Suppressor macrophage treated with lipopolysaccharide for 1 hour (primary cell): ENCODE results near the gene ERLIN1.

ENCODE experiments used
- DNase-seq, 3 donors: peaks; one replicate each; pipeline ENCODE4 v3.0.0-alpha.2; 2020 to 2022

Gene ERLIN1

GRCh38 chr10:100168313-100168643, 17.6 kb downstream of the ERLIN1 start:
- no peak for DNase-seq

DNA sequence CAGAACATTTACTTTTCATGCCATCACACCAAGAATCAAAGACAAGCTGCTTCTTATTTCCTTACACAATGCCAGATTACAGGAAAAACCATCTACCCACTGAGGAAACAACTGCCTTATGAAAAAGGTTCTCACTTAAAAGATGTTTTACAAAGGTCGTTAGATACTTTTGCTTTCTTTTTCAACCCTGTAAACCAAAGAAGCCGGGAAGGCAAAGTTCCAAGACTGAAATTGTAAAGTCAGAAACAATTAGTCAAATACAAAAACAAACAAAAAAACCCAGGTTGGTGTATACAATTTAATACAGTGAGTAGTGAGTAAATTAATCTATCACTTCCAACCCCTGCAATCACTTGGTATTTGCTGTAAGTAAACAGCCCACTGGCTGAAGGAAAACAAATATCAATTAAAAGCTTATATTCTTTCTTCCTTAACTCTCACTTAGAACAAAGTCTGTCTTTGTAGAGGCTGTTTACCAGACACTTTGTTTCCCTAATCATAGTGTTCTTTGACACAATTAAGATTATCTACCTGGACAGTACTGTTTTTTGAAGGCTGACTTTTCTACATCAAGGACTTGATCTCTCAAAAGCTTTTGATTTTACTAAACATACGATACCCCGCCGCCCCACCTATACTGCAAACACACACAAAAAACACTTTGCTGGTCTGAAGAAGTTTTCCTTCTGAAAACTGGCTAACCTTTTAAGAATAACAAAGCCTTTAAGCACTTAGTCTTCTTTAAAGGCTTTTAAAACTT, 18.1 kb downstream of the ERLIN1 start:
- no peak for DNase-seq

DNA sequence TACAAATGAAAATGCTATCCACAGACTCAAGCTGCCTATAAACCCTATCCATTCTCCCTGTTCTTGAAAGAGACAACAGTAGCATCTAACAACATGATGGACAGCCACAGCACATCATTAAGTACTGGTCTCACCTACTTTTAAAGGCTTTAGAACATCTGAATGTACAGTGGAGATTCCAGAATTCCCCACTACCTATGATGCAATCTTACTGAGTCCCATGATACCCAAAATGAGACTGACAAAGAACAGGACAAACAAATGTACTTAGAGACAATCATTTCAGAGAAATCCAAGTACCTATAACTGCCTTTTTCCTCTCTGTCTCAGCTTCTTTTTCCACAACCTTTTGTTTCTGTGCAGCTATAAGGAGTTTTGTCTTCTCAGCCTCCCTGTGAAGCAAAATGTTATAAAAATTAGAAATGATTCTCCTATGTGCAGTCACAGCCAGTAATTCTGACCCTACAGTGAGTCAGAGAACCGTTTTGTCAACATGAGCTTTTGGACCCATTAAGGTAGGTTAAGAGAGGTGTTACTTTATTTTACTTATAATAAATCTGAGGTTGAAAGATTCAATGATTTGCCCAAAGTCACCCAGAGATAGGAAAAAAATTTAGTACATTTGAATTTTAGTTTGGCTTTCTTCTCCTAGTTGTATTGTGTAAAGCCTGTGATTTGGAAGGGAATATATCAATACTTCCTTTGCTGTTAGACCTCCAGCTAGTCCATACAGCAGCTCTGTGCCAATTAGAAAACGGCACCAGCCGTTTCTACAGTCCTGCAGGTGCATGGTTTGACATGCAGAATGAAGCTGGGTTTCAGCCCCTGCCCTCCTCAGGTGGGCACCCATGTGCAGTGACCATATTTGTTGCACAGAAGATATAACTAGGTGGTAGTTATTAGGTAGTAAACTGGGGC, 21.9 kb downstream of the ERLIN1 start:
- DNase-seq: peak in 2 of 3 donors; percentile 18 to 26

DNA sequence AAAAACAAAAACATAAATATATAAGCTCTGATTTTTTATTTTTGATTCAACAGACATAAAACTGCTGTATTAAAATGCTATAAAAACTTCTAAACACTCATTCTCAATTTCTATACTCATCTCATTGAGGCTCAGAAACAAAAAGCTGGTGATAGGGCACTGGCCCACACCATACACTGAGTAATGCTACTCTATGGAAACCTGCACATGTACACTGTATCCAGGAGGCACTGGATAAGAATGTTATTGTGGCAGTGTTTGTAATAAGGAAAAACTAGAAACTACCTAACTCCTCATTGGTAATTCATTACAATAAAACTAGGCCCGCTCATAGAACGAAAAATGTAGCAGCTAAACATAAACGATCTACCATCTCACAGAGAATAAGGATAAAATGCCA, 23.1 kb downstream of the ERLIN1 start:
- no peak for DNase-seq

- no peak for DNase-seq
Observed at GRCh38 chr10:100158044-100158805, 27.6 kb downstream of the ERLIN1 start.

GRCh38 chr10:100157156-100157555, 28.7 kb downstream of the ERLIN1 start:
- no peak for DNase-seq

DNA sequence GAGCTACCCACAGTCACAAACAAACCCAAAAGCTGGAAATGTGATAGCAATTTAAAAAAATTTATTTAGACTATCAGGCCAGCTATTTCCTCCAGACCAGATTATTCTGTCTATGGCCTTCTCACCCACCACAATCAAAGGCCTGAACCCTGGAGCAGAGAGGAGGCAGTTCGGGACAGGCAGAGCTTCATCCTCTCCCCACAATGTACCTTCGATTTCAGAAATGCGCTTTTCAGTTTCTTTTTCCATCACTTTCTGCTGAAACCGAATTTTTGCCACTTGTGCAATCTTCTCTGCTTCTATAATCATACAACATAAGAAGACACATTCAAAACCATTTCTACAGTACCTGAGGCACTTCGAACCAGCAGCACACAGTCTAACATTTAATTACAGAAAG, 29.9 kb downstream of the ERLIN1 start:
- DNase-seq: no peak

DNA sequence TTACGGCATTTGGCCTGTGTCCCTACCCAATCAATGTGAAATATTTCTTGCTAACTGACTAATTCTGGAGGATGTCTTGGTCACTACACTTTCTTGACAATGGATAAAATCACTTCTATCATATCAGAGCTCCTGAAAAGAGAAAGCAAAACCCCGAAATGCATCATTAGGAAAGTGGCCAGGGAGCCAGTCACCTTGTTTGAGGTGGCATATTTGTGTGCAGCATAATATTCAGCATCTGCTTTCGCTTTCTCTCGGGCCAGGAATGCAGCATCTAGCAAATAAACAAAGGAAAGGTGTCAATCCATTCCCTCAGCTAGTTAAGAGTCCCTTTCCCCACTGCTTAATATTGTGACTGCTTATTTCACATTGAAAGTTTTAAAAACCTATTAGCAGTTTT, 31.2 kb downstream of the ERLIN1 start:
- DNase-seq: no peak

- no peak for DNase-seq
Observed at GRCh38 chr10:100153239-100153825, 32.5 kb downstream of the ERLIN1 start.

DNA sequence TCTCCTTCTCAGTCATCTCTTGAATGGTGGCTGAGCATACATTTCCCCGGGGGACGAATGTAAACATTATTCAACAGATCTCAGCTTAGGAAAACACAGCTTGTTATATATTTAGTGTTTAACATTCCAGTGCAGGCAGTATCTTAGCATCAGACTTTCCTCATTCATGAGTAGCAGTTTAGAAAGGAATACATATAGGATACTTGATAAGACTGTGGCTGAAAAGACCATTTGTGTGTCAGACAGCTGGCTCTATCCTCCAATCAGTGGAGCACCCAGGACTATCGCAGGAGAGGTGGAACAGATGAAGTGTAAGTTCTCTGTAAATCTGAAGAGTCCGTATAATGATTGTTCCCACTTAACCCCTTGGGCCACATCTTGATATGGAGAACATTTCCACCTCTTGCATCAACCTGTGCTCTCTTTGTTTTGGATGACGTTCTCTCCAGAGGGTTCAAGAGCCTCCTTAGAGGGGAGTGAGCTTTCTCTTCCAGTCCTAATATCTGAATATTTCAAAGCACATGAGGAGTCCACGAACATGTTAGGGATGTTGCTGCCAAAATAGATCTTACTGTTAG, 34.0 kb downstream of the ERLIN1 start:
- no peak for DNase-seq

- peak; percentile 4 to 37 (median 30) for DNase-seq
Observed at GRCh38 chr10:100148353-100149211, 37.2 kb downstream of the ERLIN1 start.

- DNase-seq: no peak
Observed at GRCh38 chr10:100146875-100147650, 38.8 kb downstream of the ERLIN1 start.

GRCh38 chr10:100146398-100146797, 39.4 kb downstream of the ERLIN1 start:
- no peak for DNase-seq

DNA sequence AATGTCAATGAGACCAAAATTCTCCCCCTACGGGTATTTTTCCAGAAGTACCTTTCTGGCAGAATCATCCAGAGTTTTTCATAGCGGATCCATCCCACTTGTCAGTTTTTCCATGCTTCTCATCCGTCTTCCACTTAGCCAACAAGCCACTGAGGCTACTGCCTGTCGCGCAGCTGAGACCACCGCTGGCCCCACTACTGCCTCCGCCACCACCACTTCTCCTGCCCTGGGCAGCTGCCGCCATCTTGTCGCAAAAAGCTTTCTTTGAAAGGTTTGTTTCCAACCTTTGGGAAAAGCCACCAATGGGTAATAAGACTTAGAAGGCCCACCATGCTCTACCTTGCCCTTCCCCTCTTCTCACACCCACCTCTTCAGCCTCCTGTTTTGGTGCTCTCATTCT, 42.1 kb downstream of the ERLIN1 start:
- DNase-seq: no peak

DNA sequence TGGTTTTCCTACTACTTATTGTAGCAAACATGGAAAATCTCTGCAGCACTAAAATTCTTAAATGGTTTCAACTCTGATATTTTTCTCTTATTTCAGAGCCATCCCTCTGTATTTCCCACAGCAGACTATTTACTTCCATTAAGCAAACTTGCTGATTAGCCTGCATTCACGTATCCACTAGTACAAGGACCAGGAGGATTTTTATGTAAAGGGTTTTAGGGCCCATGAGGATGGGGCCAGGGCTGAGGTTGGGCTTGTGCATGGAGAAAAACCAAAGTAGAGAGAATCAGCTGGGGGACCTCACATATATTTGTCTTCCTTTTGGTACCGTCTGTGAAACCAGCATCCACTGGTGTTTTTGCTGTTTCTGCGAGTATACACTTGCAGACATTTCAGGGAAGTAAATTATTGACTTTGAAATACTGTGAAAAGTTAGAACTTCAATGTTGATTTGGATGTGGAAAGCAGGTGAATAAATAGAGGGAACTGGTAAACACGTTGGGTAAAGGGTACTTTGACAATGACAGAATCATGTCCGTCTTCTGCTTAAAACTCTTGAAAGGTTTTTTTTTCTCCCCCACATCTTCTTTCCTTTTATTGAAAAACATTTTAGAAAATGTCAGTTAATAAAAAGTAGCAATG, 44.3 kb downstream of the ERLIN1 start:
- no peak for DNase-seq

DNA sequence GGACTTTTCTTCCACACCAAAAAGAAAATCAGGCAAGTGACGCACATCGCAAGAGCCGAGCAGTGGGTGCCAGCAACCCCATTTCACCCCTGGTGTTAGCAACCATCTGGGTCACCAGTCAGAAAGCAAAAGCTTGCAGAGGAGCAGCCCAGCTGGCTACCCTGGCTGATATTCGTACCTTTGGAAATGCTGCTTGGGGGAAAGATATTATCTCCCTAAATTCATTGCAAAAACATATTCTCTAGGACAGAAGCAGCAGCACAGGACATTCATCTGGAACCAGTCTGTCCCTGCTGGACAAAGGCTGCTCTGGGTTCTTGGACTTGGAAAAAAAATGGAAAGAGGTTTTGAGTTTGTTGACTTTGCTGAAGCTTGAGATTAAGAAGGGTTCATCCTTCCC, 45.8 kb downstream of the ERLIN1 start:
- DNase-seq: no peak

GRCh38 chr10:100138921-100139496, 46.8 kb downstream of the ERLIN1 start:
- no peak for DNase-seq

DNA sequence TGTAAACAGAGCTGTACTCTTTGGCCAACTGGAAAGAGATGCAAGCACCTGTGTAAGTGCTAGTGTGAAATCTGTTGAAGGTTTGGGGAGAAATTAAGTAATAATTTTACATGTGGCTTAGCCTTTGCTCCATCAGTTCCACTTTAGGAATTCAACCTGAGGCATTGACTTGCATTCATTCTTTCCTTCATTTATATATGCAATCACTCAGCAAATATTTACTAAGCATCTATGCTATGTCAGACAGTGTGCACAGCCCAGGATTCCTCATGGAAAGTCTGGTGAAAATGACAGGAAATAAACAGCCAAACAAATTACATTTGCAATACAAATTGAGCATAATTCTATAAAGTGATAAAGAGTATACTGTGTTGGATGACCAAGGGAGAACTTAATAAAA, 50.3 kb downstream of the ERLIN1 start:
- no peak for DNase-seq

DNA sequence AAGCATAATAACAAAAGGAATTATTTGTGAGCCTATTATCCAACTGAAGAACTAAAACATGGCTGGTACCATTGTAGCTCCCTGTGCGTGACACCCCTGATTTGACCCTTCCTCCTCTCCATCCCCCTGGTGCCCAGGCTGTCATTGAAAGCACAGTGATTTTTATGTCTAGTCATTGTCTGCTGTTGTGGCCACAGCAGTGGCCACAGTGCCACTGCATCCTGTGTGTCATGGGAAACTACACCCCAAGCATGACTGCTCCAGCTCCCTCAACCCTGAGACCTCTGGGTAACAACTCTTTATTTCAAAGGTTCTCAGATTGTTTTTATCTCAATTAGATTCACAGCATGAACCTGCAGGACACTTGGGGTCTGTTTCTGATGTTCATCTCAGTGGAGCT, 52.0 kb downstream of the ERLIN1 start:
- DNase-seq: no peak

- DNase-seq: no peak
Observed at GRCh38 chr10:100132427-100132826, 53.4 kb downstream of the ERLIN1 start.
